ENCODE measurements around the gene ITGB7. TPM values are rescaled to one million over a fixed set of nuclear protein-coding genes. Genes with fewer than 3 reads are reported as not detected.

ITGB7 gene
- total and polyA plus RNA-seq, 9 of the 15 experiments (the other 6 are each of a cell fraction or from before 2014, with no cell fraction given), result 0.06 to 2.0 (median 0.67) TPM

- TF ChIP-seq RERE (CRISPR knock-in tag; IDR thresholded peaks at IDR 0.05; ENCODE audit: borderline replicate concordance), result no peak
- peak; percentile 43 for TF ChIP-seq POLR2B (IDR thresholded peaks at IDR 0.05; ENCODE audit: low read depth, partially characterized antibody)
- TF ChIP-seq TEAD1 (CRISPR knock-in tag; IDR thresholded peaks at IDR 0.05), result no peak
- peak; percentile 71; the same call in 1 of the 2 replicates for TF ChIP-seq TOE1 (IDR thresholded peaks at IDR 0.05; ENCODE audit: borderline replicate concordance)
- TF ChIP-seq TOE1 (CRISPR knock-in tag; IDR thresholded peaks at IDR 0.05; ENCODE audit: borderline replicate concordance, low read depth), result no peak
- TF ChIP-seq MLLT1 (IDR thresholded peaks at IDR 0.05), result peak; percentile 17 to 70; a peak in 2 of 4 replicates
- TF ChIP-seq EHMT2 (IDR thresholded peaks at IDR 0.05), result peak; percentile 52; the same call in 1 of the 2 replicates
- TF ChIP-seq RBM22 (IDR thresholded peaks at IDR 0.05; ENCODE audit: low read depth, low read length, poor library complexity, severe bottlenecking), result no peak
- no peak for TF ChIP-seq ZNF174 (CRISPR knock-in tag; IDR thresholded peaks at IDR 0.05)
- no peak for TF ChIP-seq DLX4 (CRISPR knock-in tag; IDR thresholded peaks at IDR 0.05)
- no peak; the same call in 1 of the 2 replicates for TF ChIP-seq SMARCA4 (IDR thresholded peaks at IDR 0.05)
- TF ChIP-seq SMC3 (conservative IDR thresholded peaks at IDR 0.05; ENCODE audit: insufficient read depth, low read depth, low read length), result peak; percentile 88
- TF ChIP-seq ZMIZ1 (IDR thresholded peaks at IDR 0.05; ENCODE audit: low read depth in 2 of 2, low read length in 2 of 2), result peak in 1 of 2 experiments; percentile 41; a peak in 1 of 4 replicates
These were observed 47.7 kb downstream of the ITGB7 start (continued) for GRCh38 chr12:53159195-53159839.
